Measurements from ENCODE around the gene AMER1.

DNA sequence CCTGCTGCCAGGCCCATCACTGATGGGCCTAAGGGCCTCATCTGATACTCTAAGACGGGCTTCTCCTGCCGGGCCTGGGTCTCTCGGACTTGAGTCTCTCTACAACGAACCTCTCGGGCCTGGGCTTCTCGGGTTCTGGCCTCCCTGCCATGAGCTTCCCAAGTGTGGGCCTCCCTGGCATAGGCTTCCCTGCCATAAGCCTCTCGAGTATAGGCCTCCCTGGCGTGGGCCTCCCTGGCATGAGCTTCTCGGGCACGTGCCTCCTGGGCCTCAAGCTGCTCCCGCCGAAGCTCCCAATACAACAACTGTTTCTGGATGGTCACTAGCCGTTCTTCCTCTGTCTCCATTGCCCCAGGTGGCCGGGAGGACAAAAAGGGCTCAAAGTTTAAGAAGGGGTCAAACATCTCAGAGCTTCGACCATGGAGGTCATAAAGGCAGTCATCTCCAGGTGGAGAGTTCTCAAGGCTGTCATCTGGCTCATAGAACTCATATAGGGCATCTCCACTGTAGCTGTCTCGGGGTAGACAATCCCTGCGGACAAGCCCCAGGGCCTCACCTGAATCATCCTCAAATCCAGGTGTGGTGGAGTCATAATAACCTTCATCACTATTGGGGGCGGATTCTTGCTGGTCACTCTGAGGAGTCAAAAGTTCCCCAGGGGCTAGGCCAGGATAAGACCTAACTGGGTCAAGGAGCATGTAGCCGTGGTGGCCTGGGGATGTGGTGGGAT, 14.1 kb downstream of the AMER1 start:
- TF ChIP-seq, protein P1, sequence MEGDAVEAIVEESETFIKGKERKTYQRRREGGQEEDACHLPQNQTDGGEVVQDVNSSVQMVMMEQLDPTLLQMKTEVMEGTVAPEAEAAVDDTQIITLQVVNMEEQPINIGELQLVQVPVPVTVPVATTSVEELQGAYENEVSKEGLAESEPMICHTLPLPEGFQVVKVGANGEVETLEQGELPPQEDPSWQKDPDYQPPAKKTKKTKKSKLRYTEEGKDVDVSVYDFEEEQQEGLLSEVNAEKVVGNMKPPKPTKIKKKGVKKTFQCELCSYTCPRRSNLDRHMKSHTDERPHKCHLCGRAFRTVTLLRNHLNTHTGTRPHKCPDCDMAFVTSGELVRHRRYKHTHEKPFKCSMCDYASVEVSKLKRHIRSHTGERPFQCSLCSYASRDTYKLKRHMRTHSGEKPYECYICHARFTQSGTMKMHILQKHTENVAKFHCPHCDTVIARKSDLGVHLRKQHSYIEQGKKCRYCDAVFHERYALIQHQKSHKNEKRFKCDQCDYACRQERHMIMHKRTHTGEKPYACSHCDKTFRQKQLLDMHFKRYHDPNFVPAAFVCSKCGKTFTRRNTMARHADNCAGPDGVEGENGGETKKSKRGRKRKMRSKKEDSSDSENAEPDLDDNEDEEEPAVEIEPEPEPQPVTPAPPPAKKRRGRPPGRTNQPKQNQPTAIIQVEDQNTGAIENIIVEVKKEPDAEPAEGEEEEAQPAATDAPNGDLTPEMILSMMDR (IDR thresholded peaks at IDR 0.05): no peak
- TF ChIP-seq POLR2A (IDR thresholded peaks at IDR 0.05): no peak

Data from Peyer's patch (tissue), 4 donors.